GM12865 (cell line): ENCODE results near the gene TMC3.
"Not testable (repeated sequence)": the region's sequence is repeated elsewhere in the genome, so short reads cannot be mapped to it uniquely, and the experiment has no call there.

Experiments
- DNase-seq: peaks from one replicate; pipeline ENCODE4 v3.0.0; 2010; ENCODE audit warnings: low read depth
- H3K4me3 ChIP-seq: 2 replicates; pipeline ENCODE4 v1.5.1; 2011; ENCODE audit warnings: mild to moderate bottlenecking, low read depth, low read length, control low read depth
- TF ChIP-seq, protein P1 (sequence below): IDR thresholded peaks from 2 replicates; pipeline ENCODE4 v1.5.1; 2011; ENCODE audit warnings: low read length, control low read depth, low read depth, inconsistent platforms; ENCODE audit not compliant: insufficient read depth; ENCODE audit errors: missing control alignments

The TMC3 gene

DNA sequence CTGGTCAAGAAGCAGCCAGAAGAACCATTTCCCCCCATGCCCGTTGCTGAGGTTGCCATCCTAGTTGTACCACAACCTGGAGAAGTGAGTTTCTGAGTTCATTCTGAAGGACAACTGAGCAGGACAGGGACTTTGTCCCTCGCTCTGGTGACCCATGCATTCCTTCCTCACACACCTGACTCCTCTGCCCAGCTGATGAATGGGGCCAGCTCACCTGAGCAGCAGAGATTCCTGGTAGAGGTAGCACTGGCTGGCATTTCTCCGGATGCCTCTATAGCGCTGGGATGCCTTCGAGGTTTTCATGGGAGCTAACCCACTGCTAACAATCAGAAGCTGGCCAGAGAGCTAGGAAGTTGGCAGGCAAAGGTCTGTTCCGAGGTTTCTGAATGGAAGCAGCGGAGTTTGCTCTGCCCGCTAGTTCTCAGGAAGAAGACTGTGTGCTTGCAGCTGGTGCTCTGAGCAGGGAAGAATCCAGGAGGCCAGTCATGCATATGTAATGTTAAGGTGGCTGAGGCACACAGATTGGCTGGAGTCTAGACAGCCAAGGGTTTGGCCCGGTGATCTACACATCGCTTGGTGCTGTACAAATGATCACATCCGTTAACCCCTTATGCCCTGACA lies at the start of gene TMC3:
Gene TMC3 (minus strand): TSS at position 439 of the 621 bp plus-strand sequence. CDS start 136 bp downstream, at position 303.
- no peak for DNase-seq
- no peak within 1 kb of the TSS for H3K4me3 ChIP-seq
- TF ChIP-seq, protein P1, sequence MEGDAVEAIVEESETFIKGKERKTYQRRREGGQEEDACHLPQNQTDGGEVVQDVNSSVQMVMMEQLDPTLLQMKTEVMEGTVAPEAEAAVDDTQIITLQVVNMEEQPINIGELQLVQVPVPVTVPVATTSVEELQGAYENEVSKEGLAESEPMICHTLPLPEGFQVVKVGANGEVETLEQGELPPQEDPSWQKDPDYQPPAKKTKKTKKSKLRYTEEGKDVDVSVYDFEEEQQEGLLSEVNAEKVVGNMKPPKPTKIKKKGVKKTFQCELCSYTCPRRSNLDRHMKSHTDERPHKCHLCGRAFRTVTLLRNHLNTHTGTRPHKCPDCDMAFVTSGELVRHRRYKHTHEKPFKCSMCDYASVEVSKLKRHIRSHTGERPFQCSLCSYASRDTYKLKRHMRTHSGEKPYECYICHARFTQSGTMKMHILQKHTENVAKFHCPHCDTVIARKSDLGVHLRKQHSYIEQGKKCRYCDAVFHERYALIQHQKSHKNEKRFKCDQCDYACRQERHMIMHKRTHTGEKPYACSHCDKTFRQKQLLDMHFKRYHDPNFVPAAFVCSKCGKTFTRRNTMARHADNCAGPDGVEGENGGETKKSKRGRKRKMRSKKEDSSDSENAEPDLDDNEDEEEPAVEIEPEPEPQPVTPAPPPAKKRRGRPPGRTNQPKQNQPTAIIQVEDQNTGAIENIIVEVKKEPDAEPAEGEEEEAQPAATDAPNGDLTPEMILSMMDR = no peak

DNA sequence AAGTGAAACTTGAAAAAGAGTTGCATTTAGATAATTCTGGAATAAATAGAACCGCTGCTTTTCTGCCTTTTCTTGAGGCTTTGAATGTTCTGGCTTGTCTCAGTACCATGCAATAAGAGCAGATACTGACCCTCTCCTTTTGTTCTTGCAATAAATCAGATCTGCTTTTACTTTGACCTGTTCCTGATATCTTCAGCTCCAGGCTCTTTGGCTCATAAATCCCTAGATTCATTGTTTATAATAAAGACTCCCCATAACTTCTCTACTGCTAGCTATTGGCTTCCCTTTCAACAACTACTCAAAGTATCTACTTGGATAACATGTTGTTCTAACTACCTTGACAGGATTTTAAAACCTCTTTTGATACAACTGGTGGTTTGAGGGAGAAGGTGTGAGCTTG lies 47.4 kb upstream of the TMC3 start:
- TF ChIP-seq, protein P1 = no peak
- H3K4me3 ChIP-seq = no peak overlapping the region
- no peak for DNase-seq

DNA sequence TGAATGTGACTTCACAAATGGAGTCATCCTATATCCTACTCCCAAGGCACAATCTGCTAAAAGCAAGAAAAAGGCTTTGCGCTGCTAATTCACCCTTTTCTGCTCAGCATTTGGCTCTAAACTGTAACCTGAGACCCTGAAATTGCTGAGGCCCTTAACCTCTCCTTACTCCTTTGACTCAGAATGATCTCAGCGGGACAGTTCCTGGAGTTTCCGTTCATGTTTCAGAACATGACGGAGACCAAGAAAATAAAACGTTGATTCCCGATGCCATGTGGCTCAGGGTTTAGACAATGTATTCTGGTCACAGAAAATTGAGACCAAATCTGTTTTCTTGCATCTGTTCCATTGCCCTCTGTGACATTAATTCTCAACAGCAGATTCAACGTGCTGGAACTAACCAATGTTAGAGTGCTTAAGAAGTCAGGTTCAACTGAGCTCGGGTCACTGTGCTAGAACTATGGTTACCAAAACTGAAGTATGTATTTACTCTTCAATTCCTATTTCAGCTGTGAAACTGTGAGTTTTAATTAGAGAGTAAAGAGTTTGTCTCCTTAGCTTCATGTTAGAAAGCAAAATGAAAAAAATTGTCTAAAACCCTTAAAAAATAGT lies 45.4 kb upstream of the TMC3 start:
- no peak for DNase-seq
- TF ChIP-seq, protein P1 = no peak

DNA sequence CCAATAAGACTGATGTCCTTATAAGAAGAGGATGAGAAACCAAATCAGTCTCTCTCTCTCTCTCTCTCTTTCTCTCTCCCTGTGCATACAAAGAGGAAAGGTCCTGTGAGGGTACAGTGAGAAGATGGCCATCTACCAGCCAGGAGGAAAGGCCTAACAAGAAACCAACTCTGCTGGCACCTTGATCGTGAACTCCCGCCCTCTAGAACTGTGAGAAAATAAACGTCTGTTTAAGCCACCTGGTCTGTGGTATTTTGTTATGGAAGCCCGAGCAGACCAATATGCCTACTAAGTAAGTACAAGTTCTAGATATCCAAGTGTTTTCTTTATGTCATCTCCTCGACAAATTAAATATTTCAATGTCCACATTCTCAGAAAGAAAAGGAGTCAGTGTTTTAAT lies 44.9 kb upstream of the TMC3 start:
- TF ChIP-seq, protein P1 = no peak
- H3K4me3 ChIP-seq = no peak overlapping the region
- DNase-seq = no peak

More for the DNA sequence above, 45.4 kb upstream of the TMC3 start:
- H3K4me3 ChIP-seq = no peak overlapping the region

DNA sequence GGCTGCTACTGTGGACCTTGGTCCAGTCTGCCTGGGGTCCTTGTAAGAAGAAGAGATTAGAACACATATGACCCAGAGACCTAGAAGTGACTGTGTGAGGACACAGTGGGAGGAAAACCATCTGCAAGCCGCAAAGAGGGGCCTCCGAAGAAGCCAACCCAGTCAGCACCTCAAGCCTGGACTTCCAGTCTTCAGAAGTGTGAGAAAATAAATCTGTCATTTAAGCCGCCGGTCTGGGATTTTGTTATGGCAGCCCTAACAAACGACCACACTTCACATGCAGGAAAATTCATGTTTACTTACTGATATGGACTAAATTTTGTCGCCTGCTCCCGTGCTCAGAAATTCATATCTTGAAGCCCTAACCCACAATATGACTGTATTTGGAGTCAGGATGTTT lies 44.4 kb upstream of the TMC3 start:
- DNase-seq = no peak
- TF ChIP-seq, protein P1 = no peak
- no peak overlapping the region for H3K4me3 ChIP-seq

DNA sequence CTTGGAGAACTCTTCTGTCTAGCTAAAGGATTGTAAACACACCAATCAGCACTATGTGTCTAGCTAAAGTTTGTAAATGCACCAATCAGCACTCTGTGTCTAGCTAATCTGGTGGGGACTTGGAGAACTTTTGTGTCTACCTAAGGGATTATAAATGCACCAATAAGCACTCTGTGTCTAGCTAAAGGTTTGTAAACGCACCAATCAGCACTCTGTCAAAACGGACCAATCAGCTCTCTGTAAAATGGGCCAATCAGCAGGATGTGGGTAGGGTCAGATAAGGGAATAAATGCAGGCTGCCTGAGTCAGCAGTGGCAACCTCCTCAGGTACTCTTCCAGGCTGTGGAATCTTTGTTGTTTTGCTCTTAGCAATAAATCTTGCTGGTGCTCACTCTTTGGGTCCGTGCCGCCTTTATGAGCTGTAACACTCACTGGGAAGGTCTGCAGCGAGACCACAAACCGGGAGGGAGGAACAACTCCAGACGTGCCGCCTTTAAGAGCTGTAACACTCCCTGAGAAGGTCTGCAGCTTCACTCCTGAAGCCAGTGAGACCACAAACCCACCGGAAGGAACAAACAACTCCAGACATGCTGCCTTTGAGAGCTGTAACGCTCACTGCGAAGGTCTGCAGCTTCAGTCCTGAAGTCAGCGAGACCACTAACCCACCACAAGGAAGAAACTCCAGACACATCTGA lies 40.4 kb upstream of the TMC3 start:
- not testable (repeated sequence) for DNase-seq, H3K4me3 ChIP-seq

DNA sequence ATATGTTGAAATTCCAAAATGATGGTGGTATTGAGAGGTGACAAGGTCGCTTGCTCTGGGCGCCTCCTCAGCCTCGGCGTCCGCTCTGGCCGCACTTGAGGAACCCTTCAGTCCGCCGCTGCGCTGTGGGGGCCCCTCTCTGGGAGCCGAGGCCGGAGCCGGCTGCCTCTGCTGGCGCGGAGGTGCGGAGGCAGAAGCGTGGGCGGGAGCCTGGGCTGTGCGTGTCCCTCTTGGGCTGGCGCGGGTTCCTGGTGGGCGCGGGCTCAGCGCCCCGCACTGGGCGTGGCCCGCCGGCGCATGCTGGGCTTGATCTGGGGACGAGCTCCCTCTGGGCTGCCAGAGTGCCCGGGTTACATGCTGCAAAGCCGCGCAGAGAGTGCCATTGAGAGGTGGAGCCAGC lies 39.8 kb upstream of the TMC3 start:
- TF ChIP-seq, protein P1 = no peak
- DNase-seq = no peak

More for the DNA sequence above, 39.8 kb upstream of the TMC3 start:
- H3K4me3 ChIP-seq = no peak overlapping the region
